Prostate gland (tissue), 2 donors: ENCODE results near the gene RFXANK. TPM values are rescaled to one million over a fixed set of nuclear protein-coding genes. Genes with fewer than 3 reads are reported as not detected.

Experiments used
- DNase-seq: peaks from one replicate; pipeline ENCODE4 v3.0.0-alpha.2; 2019; ENCODE audit warnings: low spot score
- H3K27ac ChIP-seq, 2 donors: fragments of 200-600 bp; sonication (generic); 2 replicates each; pipeline ENCODE4 v1.5.1; 2017 to 2019
- H3K27me3 ChIP-seq: fragments of 200-600 bp; sonication (generic); replicated peaks from 2 replicates; pipeline ENCODE4 v1.5.1; 2019; ENCODE audit not compliant: insufficient read depth
- H3K36me3 ChIP-seq, 2 donors: fragments of 200-600 bp; sonication (generic); 1 replicate in 1 of 2; 2 replicates in 1 of 2; pipeline versions ENCODE4 v1.5.1 to v1.8.1; 2017 to 2019
- H3K4me1 ChIP-seq: fragments of 200-600 bp; sonication (generic); replicated peaks from 2 replicates; pipeline ENCODE4 v1.5.1; 2019
- H3K4me3 ChIP-seq, 2 donors: fragments of 200-600 bp; sonication (generic); 2 replicates each; pipeline ENCODE4 v1.5.1; 2017 to 2019
- H3K9me3 ChIP-seq: fragments of 200-600 bp; sonication (generic); 2 replicates; pipeline ENCODE4 v1.5.1; 2017
- CTCF ChIP-seq, 4 experiments: fragments of 200-600 bp in 2 of 4; fragments of 450-650 bp in 2 of 4; sonication (generic) in 2 of 4; IDR thresholded peaks; 1 replicate in 3 of 4; 2 replicates in 1 of 4; pipeline ENCODE4 v1.5.1; 2016 to 2019; ENCODE audit warnings: antibody characterized with exemption in 4 of 4, mild to moderate bottlenecking in 2 of 4, moderate library complexity in 2 of 4
- POLR2A ChIP-seq: fragments of 450-650 bp; IDR thresholded peaks from one replicate; pipeline ENCODE4 v1.6.1; 2016; ENCODE audit warnings: antibody characterized with exemption, mild to moderate bottlenecking
- POLR2AphosphoS5 ChIP-seq: sonication (generic); formaldehyde crosslinking; IDR thresholded peaks from one replicate; pipeline ENCODE4 v1.6.1; 2017; ENCODE audit warnings: antibody characterized with exemption
- WGBS: methylation state at CpG from one replicate; pipeline ENCODE4 v1.1.5; 2018; 5-methylcytosine and 5-hydroxymethylcytosine counted together
- intact Hi-C: fragments of 100-400 bp; cut with DNase I; formaldehyde crosslinking; loops from one replicate; pipeline ENCODE4 v1.14.2; 2022
- total RNA-seq, 2 donors: library from RNA; depleted of rRNA; stranded (reverse); fragments of >200 nt; gene quantifications; one replicate each; pipeline ENCODE4 v1.1.0, GENCODE V29; 2016

Gene RFXANK
- total RNA-seq, 2 donors from 2014 or later, result 44.2 to 46.3 TPM

- 67% methylated on average over 21 of the region's 26 CpGs for WGBS
- Histone ChIP-seq H3K27ac (no peak overlapping the region), H3K4me1 (no peaks in the 10 kb centered on the region), H3K4me3 (no peak overlapping the region), H3K36me3 (no peaks in the 10 kb centered on the region), H3K27me3 (no peaks in the 10 kb centered on the region), H3K9me3 (no peaks in the 10 kb centered on the region)
- TF ChIP-seq POLR2AphosphoS5 (no peak), POLR2A (no peak)
- DNase-seq, result no peak
- intact Hi-C loops, result no loop called here
Observed at GRCh38 chr19:19160461-19161035, 31.5 kb upstream of the RFXANK start.

GRCh38 chr19:19162495-19162894 is 29.6 kb upstream of the RFXANK start:
- Histone ChIP-seq H3K4me1 (no peaks in the 10 kb centered on the region), H3K27me3 (no peaks in the 10 kb centered on the region), H3K4me3 (no peak overlapping the region), H3K36me3 (no peaks in the 10 kb centered on the region), H3K27ac (no peak overlapping the region), H3K9me3 (no peaks in the 10 kb centered on the region)
- DNase-seq, result no peak
- intact Hi-C loops, result no loop called here
- TF ChIP-seq POLR2A, result no peak
- TF ChIP-seq POLR2AphosphoS5, result no peak
- TF ChIP-seq CTCF (IDR thresholded peaks at IDR 0.05), result no peak
- 91% methylated on average over 7 of the region's 7 CpGs for WGBS

- H3K4me1 ChIP-seq, result no peaks in the 10 kb centered on the region
- no peak for DNase-seq
- no peaks in the 10 kb centered on the region for H3K36me3 ChIP-seq
- no peak overlapping the region for H3K27ac ChIP-seq
- WGBS, result 88% methylated on average over 1 of the region's 1 CpG
- intact Hi-C loops, result no loop called here
- TF ChIP-seq CTCF (IDR thresholded peaks at IDR 0.05), result no peak
- TF ChIP-seq POLR2A, result no peak
- TF ChIP-seq POLR2AphosphoS5, result no peak
- H3K27me3 ChIP-seq, result no peaks in the 10 kb centered on the region
- no peaks in the 10 kb centered on the region for H3K9me3 ChIP-seq
- H3K4me3 ChIP-seq, result no peak overlapping the region
Observed at GRCh38 chr19:19165396-19165795, 26.7 kb upstream of the RFXANK start.

- 82% methylated on average over 3 of the region's 3 CpGs for whole genome bisulfite sequencing
- Histone ChIP-seq H3K9me3 (no peaks in the 10 kb centered on the region), H3K36me3 (no peaks in the 10 kb centered on the region), H3K4me1 (no peaks in the 10 kb centered on the region), H3K4me3 (no peak overlapping the region), H3K27ac (no peak overlapping the region), H3K27me3 (no peaks in the 10 kb centered on the region)
- no peak for TF ChIP-seq POLR2A
- TF ChIP-seq CTCF (IDR thresholded peaks at IDR 0.05), result no peak
- TF ChIP-seq POLR2AphosphoS5, result no peak
- intact Hi-C loops, result no loop called here
- no peak for DNase-seq
Observed at GRCh38 chr19:19167612-19168011, 24.4 kb upstream of the RFXANK start.

GRCh38 chr19:19169236-19170052 is 22.6 kb upstream of the RFXANK start:
- DNase-seq, result no peak
- Histone ChIP-seq H3K27ac (no peak overlapping the region), H3K9me3 (no peaks in the 10 kb centered on the region), H3K4me3 (no peak overlapping the region), H3K36me3 (no peaks in the 10 kb centered on the region), H3K27me3 (no peaks in the 10 kb centered on the region), H3K4me1 (no peaks in the 10 kb centered on the region)
- TF ChIP-seq POLR2A (no peak), CTCF (IDR thresholded peaks at IDR 0.05) (no peak), POLR2AphosphoS5 (no peak)
- intact Hi-C loops, result no loop called here
- 86% methylated on average over 9 of the region's 9 CpGs for WGBS
